HepG2 (cell line): ENCODE measurements around the gene RNF38. TPM values are rescaled to one million over a fixed set of nuclear protein-coding genes. Genes with fewer than 3 reads are reported as not detected.
"Not testable (repeated sequence)": the region's sequence is repeated elsewhere in the genome, so short reads cannot be mapped to it uniquely, and the experiment has no call there.

Experiments used
- ATAC-seq: fragments of 200-7000 bp; cut with Tn5 transposase; 3 replicates; pipeline ENCODE4 v1.9.1; 2020; ENCODE audit warnings: mild to moderate bottlenecking, moderate library complexity
- BruUV-seq: library from RNA; stranded (reverse); fragments of 400-500 nt; replicated peaks from 2 replicates; lab custom pipeline; 2021; lab: Mats Ljungman, UMichigan
- CTCF ChIA-PET: fragments of 300-600 bp; formaldehyde crosslinking; extraction: SDS; loops from one replicate; lab custom pipeline; 2021; ENCODE audit warnings: low total read pairs, inconsistent platforms, low intra/inter-chr PET ratio; lab: Yijun Ruan, JAX
- POLR2A ChIA-PET: fragments of 350-600 bp; sonication (Branson Sonifier 250); formaldehyde crosslinking; loops from one replicate; lab custom pipeline; 2020; ENCODE audit warnings: antibody characterized with exemption, inconsistent platforms; lab: Yijun Ruan, JAX
- DNase-seq: peaks from one replicate; pipeline ENCODE4 v3.0.0-alpha.2; 2015; ENCODE audit warnings: low spot score
- FAIRE-seq: peaks from 3 replicates; lab custom pipeline; 2011; peaks lifted over from hg19 to GRCh38; lab: Jason Lieb, UNC
- H2AFZ ChIP-seq: one replicate; pipeline ENCODE4 v1.6.1; 2011; ENCODE audit warnings: low read length, inconsistent platforms
- H3K27ac ChIP-seq: fragments of 300-600 bp; 3 replicates; pipeline ENCODE4 v1.8.0; 2011; ENCODE audit warnings: mixed run types, mild to moderate bottlenecking, mixed read lengths, low read length, inconsistent platforms; ENCODE audit not compliant: insufficient read depth; ENCODE audit errors: extremely low read length
- H3K27me3 ChIP-seq, 2 experiments: fragments of 200-600 bp in 1 of 2; 2 replicates in 1 of 2; 3 replicates in 1 of 2; pipeline versions ENCODE4 v1.6.0 to v1.8.0; 2011; ENCODE audit warnings: low read length in 2 of 2, mild to moderate bottlenecking in 2 of 2, moderate library complexity in 2 of 2, inconsistent platforms in 1 of 2; ENCODE audit not compliant: insufficient read depth in 2 of 2, control insufficient read depth in 1 of 2
- H3K36me3 ChIP-seq, 2 experiments: fragments of 200-600 bp in 1 of 2; replicated peaks in 1 of 2; 2 replicates in 1 of 2; 3 replicates in 1 of 2; pipeline versions ENCODE4 v1.5.1 to v1.8.0; 2011; ENCODE audit warnings: low read length in 2 of 2, inconsistent platforms in 1 of 2; ENCODE audit not compliant: insufficient read depth in 2 of 2, control insufficient read depth in 1 of 2
- H3K4me1 ChIP-seq: 2 replicates; pipeline ENCODE4 v1.5.1; 2012; ENCODE audit warnings: low read length, inconsistent platforms; ENCODE audit not compliant: insufficient read depth
- H3K4me2 ChIP-seq: 2 replicates; pipeline ENCODE4 v1.6.0; 2011; ENCODE audit warnings: low read depth, low read length, inconsistent platforms
- H3K4me3 ChIP-seq, 3 experiments: fragments of 200-600 bp in 1 of 3; sonication (generic), shearing (Covaris generic) in 1 of 3; replicated peaks in 1 of 3; 2 replicates each; pipeline ENCODE4 v1.5.1; 2011 to 2016; ENCODE audit warnings: low read length in 3 of 3, inconsistent platforms in 2 of 3, low read depth in 2 of 3, mild to moderate bottlenecking in 2 of 3, control low read depth in 1 of 3, mixed read lengths in 1 of 3; ENCODE audit not compliant: insufficient read depth in 1 of 3
- H3K79me2 ChIP-seq: one replicate; pipeline ENCODE4 v1.6.1; 2011; ENCODE audit warnings: low read length, inconsistent platforms; ENCODE audit not compliant: insufficient read depth
- H3K9ac ChIP-seq: 2 replicates; pipeline ENCODE4 v1.6.0; 2011; ENCODE audit warnings: mild to moderate bottlenecking, low read depth, low read length, inconsistent platforms; ENCODE audit not compliant: insufficient read depth
- H3K9me3 ChIP-seq: 2 replicates; pipeline ENCODE4 v1.5.1; 2012; ENCODE audit warnings: mild to moderate bottlenecking, low read length
- H4K20me1 ChIP-seq: 2 replicates; pipeline ENCODE4 v1.6.0; 2011; ENCODE audit warnings: inconsistent platforms, mild to moderate bottlenecking, low read length, moderate library complexity; ENCODE audit not compliant: insufficient read depth
- ADNP ChIP-seq: sonication (generic); formaldehyde crosslinking; IDR thresholded peaks from 2 replicates; pipeline ENCODE4 v1.4.0; 2020; ENCODE audit warnings: missing genetic modification reagents
- GLMP ChIP-seq: sonication (generic); formaldehyde crosslinking; IDR thresholded peaks from 2 replicates; pipeline ENCODE4 v1.9.0; 2021; ENCODE audit warnings: missing genetic modification reagents, mild to moderate bottlenecking, borderline replicate concordance
- GPN1 ChIP-seq: sonication (generic); formaldehyde crosslinking; IDR thresholded peaks from 2 replicates; pipeline ENCODE4 v1.5.1; 2020; ENCODE audit warnings: missing genetic modification reagents, borderline replicate concordance
- HDAC6 ChIP-seq: fragments of 200-600 bp; sonication (generic); IDR thresholded peaks from 2 replicates; pipeline ENCODE4 v1.7.0; 2017; ENCODE audit warnings: mild to moderate bottlenecking, antibody characterized with exemption, low read length, low read depth
- HNRNPUL1 ChIP-seq: fragments of 200-400 bp; formaldehyde crosslinking; IDR thresholded peaks from 2 replicates; pipeline ENCODE4 v1.6.1; 2017; ENCODE audit warnings: low read depth, mild to moderate bottlenecking, low read length, moderate library complexity
- HOXA3 ChIP-seq: sonication (generic); formaldehyde crosslinking; IDR thresholded peaks from 2 replicates; pipeline ENCODE4 v1.5.0; 2020; ENCODE audit warnings: missing genetic modification reagents
- MTERF4 ChIP-seq: sonication (generic); formaldehyde crosslinking; IDR thresholded peaks from 2 replicates; pipeline ENCODE4 v1.8.0; 2023; ENCODE audit warnings: mild to moderate bottlenecking, missing genetic modification reagents
- NR2C2 ChIP-seq: sonication (generic); formaldehyde crosslinking; IDR thresholded peaks from 2 replicates; pipeline ENCODE4 v1.4.0; 2020; ENCODE audit warnings: missing genetic modification reagents, mild to moderate bottlenecking, moderate library complexity, borderline replicate concordance
- POGZ ChIP-seq: sonication (generic); formaldehyde crosslinking; IDR thresholded peaks from 2 replicates; pipeline ENCODE4 v1.4.0; 2020; ENCODE audit warnings: mild to moderate bottlenecking, missing genetic modification reagents
- POLR2AphosphoS2 ChIP-seq: IDR thresholded peaks from 2 replicates; pipeline ENCODE4 v1.6.1; 2011; ENCODE audit warnings: low read depth, low read length, improper control_type of control experiment
- SYNCRIP ChIP-seq: fragments of 200-400 bp; formaldehyde crosslinking; IDR thresholded peaks from 2 replicates; pipeline ENCODE4 v1.6.1; 2018; ENCODE audit warnings: mild to moderate bottlenecking, low read depth, low read length; ENCODE audit not compliant: insufficient read depth
- THYN1 ChIP-seq: sonication (generic); formaldehyde crosslinking; IDR thresholded peaks from 2 replicates; pipeline ENCODE4 v1.8.1; 2023; ENCODE audit warnings: low read depth, mild to moderate bottlenecking, moderate library complexity, missing genetic modification reagents, borderline replicate concordance
- ZBTB26 ChIP-seq: IDR thresholded peaks from 2 replicates; pipeline ENCODE4 v1.6.1; 2016; ENCODE audit warnings: missing compliant biosample characterization, missing genetic modification reagents, borderline replicate concordance
- ZNF350 ChIP-seq: sonication (generic); formaldehyde crosslinking; IDR thresholded peaks from 2 replicates; pipeline ENCODE4 v1.4.0; 2020; ENCODE audit warnings: mild to moderate bottlenecking, low read depth, missing genetic modification reagents, borderline replicate concordance
- ZNF451 ChIP-seq: sonication (generic); formaldehyde crosslinking; IDR thresholded peaks from 2 replicates; pipeline ENCODE4 v1.5.0; 2020; ENCODE audit warnings: mild to moderate bottlenecking, missing genetic modification reagents
- ZNF629 ChIP-seq: sonication (generic); formaldehyde crosslinking; conservative IDR thresholded peaks from 2 replicates; pipeline ENCODE4 v1.5.0; 2020; ENCODE audit warnings: missing genetic modification reagents
- ZNF720 ChIP-seq: sonication (generic); formaldehyde crosslinking; IDR thresholded peaks from 2 replicates; pipeline ENCODE4 v1.4.0; 2020; ENCODE audit warnings: missing genetic modification reagents
- ZNF773 ChIP-seq: sonication (generic); formaldehyde crosslinking; IDR thresholded peaks from 2 replicates; pipeline ENCODE4 v1.4.0; 2020; ENCODE audit warnings: missing genetic modification reagents, borderline replicate concordance
- WGBS: methylation state at CpG from one replicate; pipeline ENCODE4 v1.1.6; 2017; ENCODE audit warnings: low lambda C conversion rate; 5-methylcytosine and 5-hydroxymethylcytosine counted together
- in situ Hi-C: cut with HindIII; loops from 2 replicates; pipeline ENCODE4 v1.10.0; 2017; ENCODE audit warnings: low pct_unique_long_range_greater_than_20kb; ENCODE audit not compliant: extremely low pct_ligation_motif_present
- intact Hi-C: fragments of 100-400 bp; cut with micrococcal nuclease; formaldehyde crosslinking; loops from one replicate; pipeline ENCODE4 v1.10.0; 2022; ENCODE audit not compliant: unreplicated experiment
- polyA plus RNA-seq, 8 experiments: library from polyadenylated mRNA; depleted of rRNA in 3 of 8; stranded (reverse) in 7 of 8; unstranded in 1 of 8; fragments of >200 nt; fragmentation: Illumina TruSeq in 4 of 8; extraction: Trizol in 4 of 8; gene quantifications; 2 replicates each; pipeline versions ENCODE4 v1.2.1 to v1.2.3, GENCODE V29; 2011 to 2016; ENCODE audit warnings: low read depth in 4 of 8, missing spikeins in 1 of 8, mixed read lengths in 1 of 8; ENCODE audit not compliant: insufficient read depth in 1 of 8
- total RNA-seq, 5 experiments: library from RNA; depleted of rRNA; stranded (reverse); fragments of >200 nt; fragmentation: Illumina TruSeq; extraction: Trizol; gene quantifications; 2 replicates each; pipeline ENCODE4 v1.2.3, GENCODE V29; 2016; ENCODE audit warnings: low read depth in 1 of 5

RNF38 gene
- total and polyA plus RNA-seq, 2 of the 13 experiments (the other 11 are each of a cell fraction or from before 2014, with no cell fraction given): 9.1 to 32.1 TPM

- no TSS peak for BruUV-seq
- Histone ChIP-seq H2AFZ (no peak overlapping the region), H3K36me3 (no peaks in the 10 kb centered on the region), H3K79me2 (no peaks in the 10 kb centered on the region), H3K9me3 (no peaks in the 10 kb centered on the region), H3K9ac (no peak overlapping the region), H4K20me1 (no peaks in the 10 kb centered on the region), H3K4me3 (no peak overlapping the region), H3K4me1 (peaks cover 14% of the 10 kb centered on the region), H3K27me3 (no peaks in the 10 kb centered on the region), H3K4me2 (no peak overlapping the region), H3K27ac (no peak overlapping the region)
- CTCF ChIA-PET: no interaction called here
- ATAC-seq (no peak), DNase-seq (no peak), FAIRE-seq (no peak)
- WGBS: 19% methylated on average over 2 of the region's 2 CpGs
- POLR2A ChIA-PET: no interaction called here
- in situ Hi-C loops: no loop called here
- intact Hi-C loops: no loop called here
- TF ChIP-seq ZNF773 (no peak), GPN1 (no peak), ZNF350 (CRISPR knock-in tag) (no peak), HOXA3 (CRISPR knock-in tag) (no peak), ADNP (CRISPR knock-in tag) (no peak), ZBTB26 (CRISPR knock-in tag) (no peak), HNRNPUL1 (no peak), ZNF629 (CRISPR knock-in tag) (no peak), NR2C2 (CRISPR knock-in tag) (no peak), ZNF720 (CRISPR knock-in tag) (no peak), MTERF4 (CRISPR knock-in tag) (no peak), THYN1 (CRISPR knock-in tag) (no peak), POLR2AphosphoS2 (no peak), POGZ (CRISPR knock-in tag) (no peak), GLMP (no peak), SYNCRIP (no peak), HDAC6 (no peak), ZNF451 (CRISPR knock-in tag) (no peak)
- TF ChIP-seq, all 625 proteins: peak for 0
Observed at GRCh38 chr9:36297798-36298197, 102.3 kb downstream of the RNF38 start.

- H3K9ac ChIP-seq, DNase-seq, H3K4me3 ChIP-seq, intact Hi-C loops, BruUV-seq, H3K36me3 ChIP-seq, H3K27ac ChIP-seq, H3K27me3 ChIP-seq, in situ Hi-C loops, CTCF ChIA-PET, H3K79me2 ChIP-seq, H3K4me2 ChIP-seq, H2AFZ ChIP-seq, H4K20me1 ChIP-seq, H3K9me3 ChIP-seq, FAIRE-seq, ATAC-seq: not testable (repeated sequence)
- WGBS: 45% methylated on average over 3 of the region's 3 CpGs
- H3K4me1 ChIP-seq: peaks cover 14% of the 10 kb centered on the region
- POLR2A ChIA-PET: interaction anchor here (1.8 kb wide), 1 partner anchor 37 kb away, joined by 4 read pairs; the partner anchor contains the start of gene GNE
Observed at GRCh38 chr9:36294996-36295395, 105.1 kb downstream of the RNF38 start.
